OCI-LY7 (cell line): ENCODE data around the gene RPH3AL.

Experiments used
- EZH2phosphoT487 ChIP-seq: fragments of 200-600 bp; sonication (generic); IDR thresholded peaks from 2 replicates; pipeline ENCODE4 v1.6.1; 2018; ENCODE audit warnings: low read depth, borderline replicate concordance, mild to moderate bottlenecking, mixed run types, antibody characterized with exemption, low read length, moderate library complexity, mixed read lengths
- TF ChIP-seq, protein P1 (sequence below): fragments of 200-600 bp; sonication (generic); conservative IDR thresholded peaks from 2 replicates; pipeline ENCODE4 v1.5.1; 2014; ENCODE audit warnings: mild to moderate bottlenecking, antibody characterized with exemption, low read length, moderate library complexity, mixed read lengths

DNA sequence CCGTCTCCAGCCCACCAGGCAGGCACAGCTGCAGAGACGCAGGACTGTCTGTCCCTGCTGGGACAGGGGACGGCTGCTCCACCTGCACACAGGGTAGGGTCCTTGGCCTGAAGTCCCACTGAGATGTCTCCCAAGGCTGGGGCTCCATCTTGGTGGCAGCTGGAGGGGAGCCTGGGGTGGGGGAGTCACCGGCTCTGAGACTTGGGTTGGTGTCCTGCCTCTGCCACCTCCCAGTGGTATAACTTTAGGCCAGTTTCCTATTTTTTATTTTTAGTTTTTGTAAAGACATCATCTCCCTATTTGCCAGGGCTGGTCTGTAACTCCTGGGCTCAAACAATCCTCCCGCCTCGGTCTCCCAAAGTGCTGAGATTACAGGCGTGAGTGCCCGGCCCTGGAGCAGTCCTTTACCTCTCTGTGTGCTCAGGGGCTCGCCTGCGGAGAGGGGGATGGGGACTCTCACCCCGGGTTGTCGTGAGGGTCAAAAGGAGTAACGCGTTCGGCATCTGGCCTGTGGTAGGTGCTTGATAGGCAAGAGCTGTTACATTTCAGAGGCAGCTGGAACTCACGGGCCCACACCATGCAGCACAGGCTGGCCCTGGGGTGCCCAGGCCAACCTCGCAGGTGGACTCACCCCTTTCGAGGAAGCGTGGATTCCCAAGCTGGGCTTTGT, 124.5 kb downstream of the RPH3AL start:
- TF ChIP-seq, protein P1, sequence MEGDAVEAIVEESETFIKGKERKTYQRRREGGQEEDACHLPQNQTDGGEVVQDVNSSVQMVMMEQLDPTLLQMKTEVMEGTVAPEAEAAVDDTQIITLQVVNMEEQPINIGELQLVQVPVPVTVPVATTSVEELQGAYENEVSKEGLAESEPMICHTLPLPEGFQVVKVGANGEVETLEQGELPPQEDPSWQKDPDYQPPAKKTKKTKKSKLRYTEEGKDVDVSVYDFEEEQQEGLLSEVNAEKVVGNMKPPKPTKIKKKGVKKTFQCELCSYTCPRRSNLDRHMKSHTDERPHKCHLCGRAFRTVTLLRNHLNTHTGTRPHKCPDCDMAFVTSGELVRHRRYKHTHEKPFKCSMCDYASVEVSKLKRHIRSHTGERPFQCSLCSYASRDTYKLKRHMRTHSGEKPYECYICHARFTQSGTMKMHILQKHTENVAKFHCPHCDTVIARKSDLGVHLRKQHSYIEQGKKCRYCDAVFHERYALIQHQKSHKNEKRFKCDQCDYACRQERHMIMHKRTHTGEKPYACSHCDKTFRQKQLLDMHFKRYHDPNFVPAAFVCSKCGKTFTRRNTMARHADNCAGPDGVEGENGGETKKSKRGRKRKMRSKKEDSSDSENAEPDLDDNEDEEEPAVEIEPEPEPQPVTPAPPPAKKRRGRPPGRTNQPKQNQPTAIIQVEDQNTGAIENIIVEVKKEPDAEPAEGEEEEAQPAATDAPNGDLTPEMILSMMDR, result no peak
- TF ChIP-seq EZH2phosphoT487, result no peak
